Activated CD4-positive, CD25-positive, alpha-beta regulatory T cell treated with anti-CD3 and anti-CD28 coated beads, Interleukin-2, amount 50 U/mL, for 72 hours (primary cell): ENCODE results near the gene CCT8L2.
"Not testable (repeated sequence)": the region's sequence is repeated elsewhere in the genome, so short reads cannot be mapped to it uniquely, and the experiment has no call there.

ENCODE experiments used
- DNase-seq: peaks from one replicate; pipeline ENCODE4 v3.0.0; 2021

The CCT8L2 gene

DNA sequence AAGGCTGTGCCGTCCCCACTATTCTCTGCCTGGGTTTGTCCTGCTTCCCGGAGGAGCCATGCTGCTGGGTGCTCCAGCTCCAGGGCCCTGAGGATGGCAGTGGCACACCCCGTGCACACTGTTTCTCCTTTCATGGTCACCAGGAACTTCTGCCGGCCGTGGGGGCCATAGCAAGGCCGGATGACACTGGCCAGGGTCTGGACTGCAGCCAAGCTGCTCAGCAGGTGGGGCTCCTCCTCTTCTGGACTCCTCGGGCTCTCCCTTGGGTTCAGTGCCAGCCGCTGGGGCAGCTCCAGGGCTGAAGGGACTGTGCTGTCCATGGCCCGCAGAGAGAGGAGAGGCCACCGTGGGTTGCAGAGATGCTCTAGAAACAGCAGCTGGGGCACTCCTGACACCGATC lies 379 bp downstream of the CCT8L2 start:
- DNase-seq, result not testable (repeated sequence)

- not testable (repeated sequence) for DNase-seq
Measured at GRCh38 chr22:16591136-16591535, 1.5 kb downstream of the CCT8L2 start.

- DNase-seq, result no peak
Measured at GRCh38 chr22:16586991-16587390, 5.6 kb downstream of the CCT8L2 start.

GRCh38 chr22:16586170-16586569 lies 6.4 kb downstream of the CCT8L2 start:
- DNase-seq, result no peak

DNA sequence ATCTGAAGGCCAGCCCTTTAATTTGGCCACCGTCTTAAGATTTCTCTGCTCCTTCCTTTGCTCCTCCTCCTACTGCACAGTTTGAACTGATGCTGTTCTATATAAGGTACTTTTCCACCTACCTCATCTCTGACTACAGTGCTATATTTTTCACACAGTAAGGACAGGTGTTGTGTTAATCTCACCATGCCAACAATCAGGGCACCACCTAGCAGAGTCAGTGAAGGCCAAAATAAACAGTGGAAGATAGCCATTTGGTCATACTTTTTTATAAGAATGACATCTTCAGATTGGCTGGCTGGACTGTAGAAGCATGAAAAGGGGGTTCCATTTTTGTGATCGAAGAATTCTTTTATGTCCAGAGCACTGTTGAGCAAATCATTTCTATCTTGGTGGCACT lies 11.7 kb downstream of the CCT8L2 start:
- DNase-seq, result not testable (repeated sequence)

GRCh38 chr22:16569240-16569834 lies 23.3 kb downstream of the CCT8L2 start:
- not testable (repeated sequence) for DNase-seq

DNA sequence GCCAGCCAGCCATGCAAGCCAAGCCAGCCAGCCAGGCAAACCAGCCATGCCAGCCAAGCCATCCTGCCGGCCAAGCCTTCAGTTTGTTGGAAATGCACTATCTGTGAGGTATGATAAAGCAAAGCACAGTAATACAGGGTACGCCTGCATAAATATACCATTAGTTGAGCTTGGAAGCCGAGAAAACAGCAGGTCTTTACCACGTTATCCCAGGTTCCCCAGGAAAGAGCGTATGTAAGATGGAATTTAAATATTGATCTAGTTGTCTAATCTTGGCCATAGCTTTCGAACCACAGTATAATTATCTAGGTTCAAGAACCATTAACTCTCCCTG lies 24.2 kb downstream of the CCT8L2 start:
- no peak for DNase-seq

DNA sequence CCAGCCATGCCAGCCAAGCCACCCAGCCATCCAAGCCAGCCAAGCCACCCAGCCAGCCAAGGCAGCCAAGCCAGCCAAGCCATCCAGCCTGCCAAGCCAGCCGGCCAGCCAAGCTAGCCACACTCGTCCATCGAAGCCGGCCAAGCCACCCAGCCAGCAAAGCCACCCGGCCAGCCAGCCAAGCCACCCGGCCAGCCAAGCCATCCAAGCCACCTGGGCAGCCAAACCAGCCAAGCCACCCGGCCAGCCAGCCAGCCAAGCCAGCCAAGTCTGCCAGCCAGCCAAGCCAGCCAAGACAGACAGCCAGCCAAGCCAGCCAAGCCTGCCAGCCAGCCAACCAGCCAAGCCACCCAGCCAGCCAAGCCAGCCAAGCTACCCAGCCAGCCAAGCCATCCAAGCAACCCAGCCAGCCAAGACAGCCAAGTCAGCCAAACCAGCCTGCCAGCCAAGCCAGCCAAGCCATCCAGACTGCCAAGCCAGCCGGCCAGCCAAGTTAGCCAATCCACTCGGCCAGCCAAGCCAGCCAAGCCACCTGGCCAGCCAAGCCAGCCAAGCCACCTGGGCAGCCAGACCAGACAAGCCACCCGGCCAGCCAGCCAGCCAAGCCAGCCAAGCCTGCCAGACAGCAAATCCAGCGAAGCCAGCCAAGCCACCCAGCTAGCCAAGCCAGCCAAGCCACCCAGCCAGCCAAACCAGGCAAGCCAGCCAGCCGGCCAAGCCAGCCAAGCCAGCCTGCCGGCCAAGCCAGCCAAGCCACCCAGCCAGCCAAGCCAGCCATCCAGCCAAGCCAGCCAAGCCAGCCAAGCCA lies 24.8 kb downstream of the CCT8L2 start:
- not testable (repeated sequence) for DNase-seq

DNA sequence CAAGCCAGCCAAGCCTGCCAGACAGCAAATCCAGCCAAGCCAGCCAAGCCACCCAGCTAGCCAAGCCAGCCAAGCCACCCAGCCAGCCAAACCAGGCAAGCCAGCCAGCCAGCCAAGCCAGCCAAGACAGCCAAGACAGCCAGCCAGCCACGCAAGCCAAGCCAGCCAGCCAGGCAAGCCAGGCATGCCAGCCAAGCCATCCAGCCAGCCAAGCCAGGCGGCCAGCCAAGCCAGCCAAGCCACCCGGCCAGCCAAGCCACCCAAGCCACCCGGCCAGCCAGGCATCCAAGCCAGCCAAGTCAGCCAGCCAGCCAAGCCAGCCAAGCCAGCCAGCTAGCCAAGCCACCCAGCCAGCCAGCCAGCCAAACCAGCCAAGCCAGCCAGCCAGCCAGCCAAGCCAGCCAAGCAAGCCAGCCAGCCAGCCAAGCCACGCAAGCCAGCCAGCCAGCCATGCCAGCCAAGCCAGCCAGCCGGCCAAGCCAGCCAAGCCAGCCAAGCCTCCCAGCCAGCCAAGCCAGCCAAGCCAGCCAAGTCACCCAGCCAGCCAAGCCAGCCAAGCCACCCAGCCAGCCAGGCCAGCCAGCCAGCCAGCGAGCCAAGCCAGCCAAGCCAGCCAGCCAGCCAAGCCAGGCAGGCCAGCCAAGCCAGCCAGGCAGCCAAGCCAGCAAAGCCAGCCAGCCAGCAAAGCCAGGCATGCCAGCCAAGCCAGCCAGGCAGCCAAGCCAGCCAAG lies 26.0 kb downstream of the CCT8L2 start:
- not testable (repeated sequence) for DNase-seq

GRCh38 chr22:16565585-16566420 lies 26.8 kb downstream of the CCT8L2 start:
- DNase-seq, result not testable (repeated sequence)

DNA sequence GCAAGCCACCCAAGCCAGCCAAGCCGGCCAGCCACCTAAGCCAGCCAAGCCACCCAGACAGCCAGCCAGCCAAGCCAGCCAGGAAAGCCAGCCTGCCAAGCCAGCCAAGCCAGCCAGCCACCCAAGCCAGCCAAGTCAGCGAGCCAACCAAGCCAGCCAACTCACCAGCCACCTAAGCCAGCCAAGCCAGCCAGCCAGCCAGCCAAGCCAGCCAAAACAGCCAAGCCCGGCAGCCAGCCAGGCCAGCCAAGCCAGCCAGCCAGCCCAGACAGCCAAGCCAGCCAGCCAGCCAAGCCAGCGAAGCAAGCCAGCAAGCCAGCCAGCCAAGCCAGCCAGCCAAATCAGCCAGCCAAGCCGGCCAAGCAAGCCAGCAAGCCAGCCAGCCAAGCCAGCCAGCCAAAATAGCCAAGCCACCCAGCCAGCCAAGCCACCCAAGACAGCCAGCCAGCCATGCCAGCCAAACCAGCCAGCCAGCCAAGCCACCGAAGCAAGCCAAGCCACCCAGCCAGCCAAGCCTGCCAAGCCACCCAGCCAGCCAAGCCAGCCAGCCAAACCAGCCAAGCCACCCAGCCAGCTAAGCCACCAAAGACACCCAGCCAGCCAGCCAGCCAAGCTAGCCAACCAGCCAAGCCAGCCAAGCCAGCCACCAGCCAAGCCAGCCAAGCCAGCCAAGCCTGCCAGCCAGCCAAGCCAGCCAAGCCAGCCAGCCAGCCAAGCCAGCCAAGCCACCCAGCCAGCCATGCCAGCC lies 27.6 kb downstream of the CCT8L2 start:
- DNase-seq, result not testable (repeated sequence)

DNA sequence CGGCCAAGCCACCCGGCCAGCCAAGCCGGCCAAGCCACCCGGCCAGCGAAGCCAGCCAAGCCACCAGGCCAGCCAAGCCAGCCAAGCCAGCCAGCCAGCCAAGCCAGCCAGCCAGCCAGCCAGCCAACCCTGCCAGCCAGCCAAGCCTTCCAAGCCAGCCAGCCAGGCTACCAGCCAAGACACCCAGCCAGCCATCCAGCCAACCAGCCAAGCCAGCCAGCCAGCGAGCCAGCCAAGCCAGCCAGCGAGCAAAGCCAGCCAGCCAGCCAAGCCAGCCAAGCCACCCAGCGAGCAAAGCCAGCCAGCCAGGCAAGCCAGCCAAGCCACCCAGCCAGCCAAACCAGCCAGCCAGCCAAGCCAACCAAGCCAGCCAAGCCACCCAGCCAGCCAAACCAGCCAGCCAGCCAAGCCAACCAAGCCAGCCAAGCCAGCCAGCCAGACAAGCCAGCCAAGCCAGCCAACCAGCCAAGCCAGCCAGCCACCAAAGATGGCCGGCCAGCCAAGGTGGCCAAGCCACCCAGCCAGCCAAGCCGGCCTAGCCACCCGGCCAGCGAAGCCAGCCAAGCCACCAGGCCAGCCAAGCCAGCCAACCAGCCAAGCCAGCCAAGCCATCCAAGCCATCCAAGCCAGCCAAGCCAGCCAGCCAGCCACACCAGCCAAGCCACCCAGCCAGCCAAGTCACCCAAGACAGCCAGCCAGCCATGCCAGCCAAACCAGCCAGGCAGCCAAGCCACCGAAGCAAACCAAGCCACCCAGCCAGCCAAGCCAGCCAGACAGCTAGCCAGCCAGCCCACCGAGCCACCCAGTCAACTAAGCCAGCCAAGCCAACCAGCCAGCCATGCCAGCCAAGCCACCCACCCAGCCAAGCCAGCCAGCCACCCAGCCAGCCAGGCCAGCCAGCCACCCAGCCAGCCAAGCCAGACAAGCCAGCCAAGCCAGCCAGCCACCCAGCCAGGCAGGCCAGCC lies 28.8 kb downstream of the CCT8L2 start:
- DNase-seq, result no peak

DNA sequence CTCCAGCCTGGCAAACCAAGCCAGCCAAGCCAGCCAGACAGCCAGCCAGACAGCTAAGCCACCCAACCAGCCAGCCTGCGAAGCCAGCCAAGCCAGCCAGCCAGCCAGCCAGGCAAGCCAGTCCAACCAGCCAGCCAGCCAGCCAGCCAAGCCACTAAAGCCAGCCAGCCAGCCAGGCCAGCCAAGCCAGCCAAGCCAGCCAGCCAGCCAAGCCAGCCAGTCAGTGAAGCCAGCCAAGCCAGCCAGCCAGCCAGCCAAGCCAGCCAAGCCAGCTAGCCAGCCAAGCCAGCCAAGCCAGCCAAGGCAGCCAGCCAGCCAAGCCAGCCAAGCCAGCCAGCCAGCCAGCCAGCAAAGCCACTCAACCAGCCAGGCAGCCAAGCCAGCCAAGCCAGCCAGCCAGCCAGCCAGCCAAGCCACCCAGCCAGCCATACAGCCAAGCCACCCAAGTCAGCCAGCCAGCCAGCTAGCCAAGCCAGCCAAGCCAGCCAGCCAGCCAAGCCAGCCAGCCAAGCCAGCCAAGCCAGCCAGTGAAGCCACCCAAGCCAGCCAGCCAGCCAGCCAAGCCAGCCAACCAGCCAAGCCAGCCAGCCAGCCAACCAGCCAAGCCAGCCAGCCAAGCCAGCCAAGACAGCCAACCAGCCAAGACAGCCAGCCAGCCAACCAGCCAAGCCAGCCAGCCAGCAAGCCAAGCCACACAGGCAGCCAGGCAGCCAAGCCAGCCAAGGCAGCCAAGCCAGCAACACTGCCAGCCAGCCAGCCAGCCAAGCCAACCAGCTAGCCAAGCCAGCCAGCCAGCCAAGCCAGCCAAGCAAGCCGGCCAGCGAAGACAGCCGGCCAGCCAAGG lies 29.7 kb downstream of the CCT8L2 start:
- no peak for DNase-seq

- DNase-seq, result not testable (repeated sequence)
Measured at GRCh38 chr22:16561093-16561658, 31.4 kb downstream of the CCT8L2 start.

DNA sequence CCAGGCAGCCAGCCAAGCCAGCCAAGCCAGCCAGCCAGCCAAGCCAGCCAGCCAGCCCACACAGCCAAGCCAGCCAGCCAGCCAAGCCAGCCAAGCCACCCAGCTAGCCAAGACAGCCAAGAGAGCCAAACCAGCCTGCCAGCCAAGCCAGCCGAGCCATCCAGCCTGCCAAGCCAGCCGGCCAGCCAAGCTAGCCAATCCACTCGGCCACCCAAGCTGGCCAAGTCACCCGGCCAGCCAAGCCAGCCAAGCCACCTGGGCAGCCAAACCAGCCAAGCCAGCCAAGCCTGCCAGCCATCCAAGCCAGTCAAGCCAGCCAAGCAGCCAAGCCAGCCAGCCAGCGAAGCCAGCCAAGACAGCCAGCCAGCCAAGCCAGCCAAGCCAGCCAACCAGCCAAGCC lies 32.0 kb downstream of the CCT8L2 start:
- DNase-seq, result not testable (repeated sequence)

- not testable (repeated sequence) for DNase-seq
Measured at GRCh38 chr22:16559996-16560395, 32.6 kb downstream of the CCT8L2 start.

DNA sequence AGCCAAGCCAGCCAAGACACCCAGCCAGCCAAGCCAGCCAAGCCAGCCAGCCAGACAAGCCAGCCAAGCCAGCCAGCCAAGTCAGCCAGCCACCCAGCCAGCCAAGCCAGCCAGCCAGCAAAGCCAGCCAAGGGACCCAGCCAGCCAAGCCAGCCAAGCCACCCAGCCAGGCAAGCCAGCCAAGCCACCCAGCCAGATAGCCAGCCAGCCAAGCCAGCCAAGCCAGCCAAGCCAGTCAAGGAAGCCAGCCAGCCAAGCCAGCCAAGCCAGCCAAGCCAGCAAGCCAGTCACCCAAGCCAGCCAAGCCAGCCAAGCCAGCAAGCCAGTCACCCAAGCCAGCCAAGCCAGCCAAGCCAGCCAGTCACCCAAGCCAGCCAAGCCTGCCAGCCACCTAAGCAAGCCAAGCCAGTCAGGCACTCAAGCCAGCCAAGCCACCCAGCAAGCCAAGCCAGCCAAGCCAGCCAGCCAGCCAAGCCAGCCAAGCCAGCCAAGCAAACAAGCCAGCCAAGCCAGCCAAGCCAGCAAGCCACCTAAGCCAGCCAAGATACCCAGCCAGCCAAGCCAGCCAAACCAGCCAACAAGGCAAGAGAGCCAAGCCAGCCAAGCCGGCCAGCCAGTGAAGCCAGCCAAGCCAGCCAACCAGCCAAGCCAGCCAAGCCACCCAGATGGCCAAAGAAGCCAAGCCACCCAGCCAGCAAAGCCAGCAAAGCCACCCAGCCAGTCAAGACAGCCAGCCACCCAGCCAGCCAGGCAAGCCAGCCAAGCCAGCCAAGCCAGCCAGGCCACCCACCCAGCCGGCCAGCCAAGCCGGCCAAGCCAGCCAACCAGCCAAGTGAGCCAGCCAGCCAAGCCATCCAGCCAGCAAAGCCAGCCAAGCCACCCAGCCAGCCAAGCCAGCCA lies 33.3 kb downstream of the CCT8L2 start:
- no peak for DNase-seq

DNA sequence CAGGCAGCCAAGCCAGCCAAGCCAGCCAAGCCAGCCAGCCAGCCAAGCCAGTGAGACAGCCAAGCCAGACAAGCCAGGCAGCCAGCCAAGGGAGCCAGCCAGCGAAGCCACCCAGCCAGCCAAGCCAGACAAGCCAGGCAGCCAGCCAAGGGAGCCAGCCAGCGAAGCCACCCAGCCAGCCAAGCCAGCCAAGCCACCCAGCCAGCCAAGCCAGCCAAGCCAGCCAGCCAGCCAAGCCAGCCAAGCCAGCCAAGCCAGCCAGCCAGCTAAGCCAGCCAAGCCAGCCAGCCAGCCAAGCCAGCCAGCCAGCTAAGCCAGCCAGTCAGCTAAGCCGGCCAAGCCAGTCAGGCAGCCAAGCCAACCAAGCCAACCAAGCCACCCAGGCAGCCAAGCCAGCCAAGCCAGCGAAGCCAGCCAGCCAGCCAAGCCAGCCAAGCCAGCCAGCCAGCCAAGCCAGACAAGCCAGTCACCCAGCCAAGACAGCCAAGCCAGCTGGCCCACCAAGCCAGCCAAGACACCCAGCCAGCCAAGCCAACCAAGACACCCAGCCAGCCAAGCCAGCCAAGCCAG lies 34.1 kb downstream of the CCT8L2 start:
- DNase-seq, result not testable (repeated sequence)
